ENCODE results near the gene LTBP2. TPM values are rescaled to one million over a fixed set of nuclear protein-coding genes. Genes with fewer than 3 reads are reported as not detected.

Gene LTBP2
- total RNA-seq, 2 experiments from 2014 or later = 0.12 to 0.18 TPM

DNA sequence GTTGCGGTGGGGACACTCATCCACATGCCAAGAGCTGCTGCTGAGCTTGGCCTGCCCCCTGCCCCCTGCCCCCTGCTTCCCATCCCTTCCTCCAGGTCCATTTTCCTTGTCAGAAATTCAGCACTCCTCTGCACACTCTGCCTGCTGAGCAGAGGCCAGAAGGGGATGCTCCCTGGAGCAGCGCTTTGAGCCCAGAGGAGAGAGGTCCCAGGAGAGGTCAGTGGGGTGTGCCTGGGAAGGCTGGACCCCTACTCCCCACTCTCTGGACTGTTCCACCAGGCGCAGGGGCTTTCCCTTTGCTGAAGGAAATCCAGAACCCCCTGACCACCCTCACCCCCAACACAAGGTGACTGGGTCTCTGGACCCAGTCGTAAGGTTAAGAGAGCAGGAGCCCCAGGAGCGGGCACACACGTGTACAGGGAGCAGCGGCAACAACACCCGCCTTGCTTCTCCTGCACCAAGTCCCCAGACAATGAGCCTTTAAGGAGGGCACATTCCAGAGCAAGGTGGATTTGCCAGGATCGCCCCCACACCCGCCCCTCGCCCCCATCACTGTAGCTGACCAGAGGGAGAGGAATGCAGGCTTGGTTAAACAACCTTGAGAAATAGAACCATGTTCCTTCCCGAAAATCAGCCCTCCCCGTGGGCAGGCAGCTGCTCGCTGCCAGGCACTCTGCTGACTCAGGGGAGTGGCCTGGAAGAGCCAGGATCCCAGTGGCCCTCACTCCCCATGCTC lies 87.8 kb downstream of the LTBP2 start:
- CTCF ChIA-PET = no interaction called here
- Mint-ChIP-seq H3K9me3 (ENCODE audit: low read depth) (no peaks in the 10 kb centered on the region), H3K27ac (no peak overlapping the region), H3K36me3 (no peaks in the 10 kb centered on the region), H3K27me3 (peaks cover 18% of the 10 kb centered on the region), H3K4me1 (no peaks in the 10 kb centered on the region), H3K4me3 (no peak overlapping the region)
- no peak for DNase-seq
- ATAC-seq = no peak

DNA sequence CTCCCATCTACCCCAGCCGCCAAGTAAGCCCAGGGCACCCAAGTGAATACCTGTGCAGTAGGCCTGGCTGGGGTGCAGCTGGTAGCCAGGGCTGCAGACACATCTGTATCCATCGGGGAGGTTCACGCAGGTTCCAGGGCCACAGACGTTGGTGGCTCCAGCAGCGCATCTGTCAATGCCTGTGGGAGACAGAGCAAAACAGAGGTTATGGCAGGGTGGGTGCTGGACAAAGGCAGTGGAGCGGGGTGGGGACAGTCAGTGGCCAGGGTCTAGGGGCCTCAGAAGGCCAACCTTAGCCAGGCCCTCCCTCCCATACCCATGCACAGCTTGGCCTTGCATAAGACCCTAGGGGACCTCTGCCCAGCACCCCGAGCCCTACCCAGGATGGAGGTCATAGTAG lies 89.3 kb downstream of the LTBP2 start:
- ATAC-seq (no peak), DNase-seq (no peak)
- Mint-ChIP-seq H3K4me1 (no peaks in the 10 kb centered on the region), H3K27me3 (peaks cover 25% of the 10 kb centered on the region), H3K9me3 (ENCODE audit: low read depth) (no peaks in the 10 kb centered on the region), H3K36me3 (no peaks in the 10 kb centered on the region), H3K27ac (no peak overlapping the region), H3K4me3 (no peak overlapping the region)
- CTCF ChIA-PET = no interaction called here

DNA sequence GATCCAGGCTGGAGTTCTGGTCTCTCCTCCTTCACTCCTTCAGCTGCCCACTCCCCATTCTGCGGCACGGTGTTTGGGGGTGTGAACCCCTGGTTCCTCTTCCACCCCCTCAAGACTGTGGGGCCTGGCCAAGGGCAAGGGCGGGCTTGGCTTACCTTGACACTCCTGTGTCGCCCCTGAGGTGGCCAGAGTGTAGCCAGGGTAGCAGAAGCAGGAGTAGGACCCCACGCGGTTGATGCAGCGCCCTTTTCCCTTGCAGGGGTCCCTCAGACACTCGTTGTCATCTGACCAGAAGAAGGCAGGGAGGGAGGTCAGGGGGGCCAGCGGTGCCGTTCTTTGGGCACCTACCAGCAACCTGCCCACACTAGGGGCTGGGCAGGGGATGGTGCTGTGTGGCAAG lies 90.3 kb downstream of the LTBP2 start:
- DNase-seq (no peak), ATAC-seq (no peak)
- CTCF ChIA-PET = no interaction called here
- Mint-ChIP-seq H3K9me3 (ENCODE audit: low read depth) (no peaks in the 10 kb centered on the region), H3K36me3 (no peaks in the 10 kb centered on the region), H3K27ac (no peak overlapping the region), H3K4me1 (no peaks in the 10 kb centered on the region), H3K27me3 (peaks cover 26% of the 10 kb centered on the region), H3K4me3 (no peak overlapping the region)

DNA sequence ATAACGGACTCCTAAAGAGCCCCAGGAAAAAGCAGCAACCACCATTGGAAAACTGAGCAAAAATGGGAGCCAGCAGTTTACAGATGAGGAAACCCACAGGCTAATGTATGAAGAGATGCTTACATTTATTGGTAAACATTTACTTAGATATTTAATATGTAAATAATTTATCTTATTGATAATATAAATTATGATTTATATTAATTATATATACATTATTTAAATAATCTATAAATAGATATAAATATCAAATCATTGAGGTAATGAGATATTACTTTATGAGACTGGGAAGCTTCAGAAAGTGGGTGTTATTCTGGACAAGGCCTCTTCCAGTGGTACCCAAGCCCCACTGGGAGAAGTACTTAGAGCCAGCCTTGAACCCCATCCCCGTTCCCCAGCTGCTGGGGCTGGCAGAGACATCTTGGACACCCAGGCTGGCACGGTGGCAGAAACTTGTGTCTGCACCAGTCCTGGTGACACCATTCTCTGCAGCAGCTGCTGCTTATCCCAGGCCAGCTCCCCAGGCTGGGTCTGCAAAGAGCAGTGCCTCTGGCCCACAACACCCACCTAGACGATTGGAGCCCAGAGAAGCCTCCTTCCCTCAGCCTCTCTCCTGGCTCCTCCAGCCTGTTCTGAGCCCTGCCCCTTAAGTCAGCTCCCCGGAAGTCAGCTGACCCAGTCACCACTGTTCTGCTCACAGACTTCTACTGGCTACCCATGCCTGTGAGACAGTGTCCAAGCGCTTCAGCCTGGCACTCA lies 92.5 kb downstream of the LTBP2 start:
- Mint-ChIP-seq H3K27ac (no peak overlapping the region), H3K9me3 (ENCODE audit: low read depth) (no peaks in the 10 kb centered on the region), H3K4me3 (no peak overlapping the region), H3K36me3 (no peaks in the 10 kb centered on the region), H3K4me1 (peaks cover 5% of the 10 kb centered on the region), H3K27me3 (peaks cover 27% of the 10 kb centered on the region)
- no peak for DNase-seq
- ATAC-seq = no peak
- CTCF ChIA-PET = no interaction called here

DNA sequence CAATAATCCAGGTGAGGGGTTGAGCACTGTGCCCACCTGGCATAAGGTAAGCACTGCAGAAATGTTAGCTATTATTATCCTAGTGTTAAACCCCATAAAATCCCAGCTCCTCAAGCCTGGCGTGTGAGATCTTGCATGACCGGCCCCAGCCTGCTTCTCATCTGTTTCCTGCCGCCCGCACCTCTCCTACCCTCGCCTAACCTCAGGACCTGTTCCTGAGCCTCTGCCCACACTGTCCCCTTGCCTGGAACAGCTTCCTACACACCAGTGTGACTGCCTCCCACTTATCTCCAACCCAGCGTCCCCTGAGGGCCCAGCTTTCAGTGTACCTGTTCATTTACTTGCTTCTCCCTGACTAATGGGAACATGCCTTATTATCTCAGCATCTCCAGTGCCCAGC lies 93.8 kb downstream of the LTBP2 start:
- DNase-seq (no peak), ATAC-seq (no peak)
- Mint-ChIP-seq H3K9me3 (ENCODE audit: low read depth) (no peaks in the 10 kb centered on the region), H3K4me3 (no peak overlapping the region), H3K4me1 (peaks cover 11% of the 10 kb centered on the region), H3K27ac (no peak overlapping the region), H3K36me3 (no peaks in the 10 kb centered on the region), H3K27me3 (peaks cover 34% of the 10 kb centered on the region)
- CTCF ChIA-PET = no interaction called here

DNA sequence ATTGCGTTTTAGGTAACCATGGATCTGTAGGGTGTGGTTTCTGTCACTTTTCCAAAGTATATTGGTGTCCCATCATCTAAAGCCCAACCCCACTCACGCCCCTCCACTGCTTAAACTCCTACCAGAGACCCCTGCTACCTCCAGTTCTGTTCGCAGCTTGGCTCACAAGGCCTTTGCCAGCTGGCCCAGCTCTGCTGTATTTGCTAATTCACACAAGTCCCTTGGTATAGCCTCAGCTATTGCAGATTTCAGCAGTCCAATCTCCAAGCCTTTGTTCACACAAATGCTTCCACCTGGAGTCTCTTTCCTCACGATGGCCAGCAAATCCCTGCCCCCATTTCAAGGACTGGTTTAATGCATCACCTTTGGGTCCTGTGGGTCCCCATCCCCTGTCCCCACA lies 94.3 kb downstream of the LTBP2 start:
- CTCF ChIA-PET = no interaction called here
- DNase-seq (no peak), ATAC-seq (no peak)
- Mint-ChIP-seq H3K36me3 (no peaks in the 10 kb centered on the region), H3K27me3 (peaks cover 39% of the 10 kb centered on the region), H3K27ac (no peak overlapping the region), H3K9me3 (ENCODE audit: low read depth) (no peaks in the 10 kb centered on the region), H3K4me3 (no peak overlapping the region), H3K4me1 (peaks cover 11% of the 10 kb centered on the region)

DNA sequence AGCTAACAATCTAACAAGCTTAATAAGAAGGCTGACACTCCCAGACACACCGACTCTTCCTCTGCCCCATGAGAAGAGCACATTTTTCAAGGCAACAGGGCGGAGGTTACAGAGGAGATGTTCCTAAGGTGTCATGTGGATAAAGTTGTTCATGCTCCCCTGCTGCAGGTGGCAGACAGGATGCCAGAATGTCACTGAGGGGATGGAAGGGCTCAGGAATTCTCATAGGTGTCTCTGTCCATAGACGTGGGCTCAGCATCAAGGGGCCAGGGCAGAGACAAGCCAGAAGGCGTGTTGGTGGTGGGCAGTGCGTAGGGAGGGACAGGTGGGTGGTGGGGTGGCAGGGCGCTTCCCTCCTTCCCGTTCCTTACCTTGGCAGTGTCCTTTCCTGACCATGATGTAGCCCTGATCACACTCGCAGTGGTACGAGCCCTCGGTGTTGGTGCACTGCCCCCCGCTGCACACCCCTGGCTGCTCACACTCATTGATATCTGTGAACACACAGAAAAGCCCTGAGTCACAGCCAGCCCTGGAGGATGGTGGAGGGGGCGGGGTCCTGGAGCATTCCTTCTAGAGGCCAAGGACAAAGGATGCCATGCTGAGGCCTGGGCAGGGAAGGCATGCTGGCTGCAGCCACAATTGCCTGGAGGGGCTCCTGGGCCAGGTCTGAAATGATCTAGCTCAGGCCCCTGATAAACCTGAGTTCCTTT lies 95.4 kb downstream of the LTBP2 start:
- no peaks in the 10 kb centered on the region for H3K36me3 Mint-ChIP-seq
- ATAC-seq (no peak), DNase-seq (no peak)
- H3K27me3 Mint-ChIP-seq = peaks cover 41% of the 10 kb centered on the region
- H3K9me3 Mint-ChIP-seq (ENCODE audit: low read depth) = no peaks in the 10 kb centered on the region
- H3K4me3 Mint-ChIP-seq = no peak overlapping the region
- no peak overlapping the region for H3K27ac Mint-ChIP-seq
- H3K4me1 Mint-ChIP-seq = peaks cover 11% of the 10 kb centered on the region
- CTCF ChIA-PET = no interaction called here

DNA sequence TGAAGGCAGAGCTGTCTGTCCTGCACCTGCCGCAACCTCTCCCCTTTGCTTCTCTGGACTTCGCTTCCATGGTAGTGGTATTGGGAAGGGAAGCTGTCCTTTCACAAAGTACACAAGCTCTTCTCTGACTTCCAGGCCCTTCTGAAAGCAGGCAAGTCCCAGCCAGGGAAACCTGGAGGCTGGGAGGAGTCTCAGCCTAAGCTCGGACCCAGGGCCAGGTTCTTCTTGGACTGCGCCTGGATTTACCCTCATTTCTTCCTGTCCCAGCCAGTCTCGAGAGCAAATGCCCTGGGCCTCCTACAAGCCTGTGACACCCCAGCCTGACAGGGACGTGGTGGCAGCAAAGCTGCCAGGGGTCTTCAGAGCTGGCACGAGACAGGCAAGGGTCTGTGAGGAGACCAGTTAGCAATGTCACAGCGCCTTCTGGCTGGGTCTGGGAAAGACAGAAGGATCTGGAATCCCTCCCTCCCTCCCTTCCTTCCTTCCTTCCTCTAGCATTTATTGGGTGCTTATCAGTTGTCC lies 96.1 kb downstream of the LTBP2 start:
- H3K27me3 Mint-ChIP-seq = peaks cover 42% of the 10 kb centered on the region
- CTCF ChIA-PET = interaction anchor here (0.9 kb wide), 1 partner anchor 10 kb away, joined by 3 read pairs; no protein-coding TSS in a partner anchor
- no peak overlapping the region for H3K27ac Mint-ChIP-seq
- no peak for ATAC-seq
- no peak for DNase-seq
- H3K4me3 Mint-ChIP-seq = no peak overlapping the region
- H3K4me1 Mint-ChIP-seq = peaks cover 11% of the 10 kb centered on the region
- no peaks in the 10 kb centered on the region for H3K9me3 Mint-ChIP-seq (ENCODE audit: low read depth)
- H3K36me3 Mint-ChIP-seq = no peaks in the 10 kb centered on the region

DNA sequence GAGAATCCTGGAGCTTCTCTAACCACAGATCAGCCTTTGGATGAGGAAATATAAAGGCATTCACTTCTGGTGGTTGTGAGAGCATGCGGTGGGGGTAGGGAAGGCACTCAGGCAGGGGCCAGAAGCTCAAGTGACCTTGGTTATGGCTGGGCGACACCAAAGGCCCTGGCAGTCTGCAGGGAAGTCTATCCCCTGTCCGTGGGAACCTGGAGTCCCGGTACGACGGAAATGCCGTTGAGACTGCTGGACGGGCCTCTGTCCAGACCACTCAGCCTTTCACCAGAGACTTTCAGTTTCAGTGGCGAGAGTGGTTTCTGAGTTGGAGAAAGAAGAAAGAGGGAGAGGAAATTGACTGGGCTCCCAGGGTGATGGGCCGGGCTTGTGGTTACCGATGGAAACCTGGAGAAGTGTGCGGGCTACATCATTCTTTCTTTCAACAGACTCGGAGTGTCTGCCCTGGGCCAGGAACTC lies 97.5 kb downstream of the LTBP2 start:
- peaks cover 40% of the 10 kb centered on the region for H3K27me3 Mint-ChIP-seq
- CTCF ChIA-PET = interaction anchor here (1.1 to 1.2 kb wide), 2 partner anchors 9 to 11 kb away, joined by 3 to 6 read pairs; no protein-coding TSS in a partner anchor
- no peaks in the 10 kb centered on the region for H3K36me3 Mint-ChIP-seq
- H3K27ac Mint-ChIP-seq = no peak overlapping the region
- DNase-seq = no peak
- ATAC-seq = peak; percentile 16
- H3K4me1 Mint-ChIP-seq = peaks cover 11% of the 10 kb centered on the region
- no peak overlapping the region for H3K4me3 Mint-ChIP-seq
- H3K9me3 Mint-ChIP-seq (ENCODE audit: low read depth) = no peaks in the 10 kb centered on the region

DNA sequence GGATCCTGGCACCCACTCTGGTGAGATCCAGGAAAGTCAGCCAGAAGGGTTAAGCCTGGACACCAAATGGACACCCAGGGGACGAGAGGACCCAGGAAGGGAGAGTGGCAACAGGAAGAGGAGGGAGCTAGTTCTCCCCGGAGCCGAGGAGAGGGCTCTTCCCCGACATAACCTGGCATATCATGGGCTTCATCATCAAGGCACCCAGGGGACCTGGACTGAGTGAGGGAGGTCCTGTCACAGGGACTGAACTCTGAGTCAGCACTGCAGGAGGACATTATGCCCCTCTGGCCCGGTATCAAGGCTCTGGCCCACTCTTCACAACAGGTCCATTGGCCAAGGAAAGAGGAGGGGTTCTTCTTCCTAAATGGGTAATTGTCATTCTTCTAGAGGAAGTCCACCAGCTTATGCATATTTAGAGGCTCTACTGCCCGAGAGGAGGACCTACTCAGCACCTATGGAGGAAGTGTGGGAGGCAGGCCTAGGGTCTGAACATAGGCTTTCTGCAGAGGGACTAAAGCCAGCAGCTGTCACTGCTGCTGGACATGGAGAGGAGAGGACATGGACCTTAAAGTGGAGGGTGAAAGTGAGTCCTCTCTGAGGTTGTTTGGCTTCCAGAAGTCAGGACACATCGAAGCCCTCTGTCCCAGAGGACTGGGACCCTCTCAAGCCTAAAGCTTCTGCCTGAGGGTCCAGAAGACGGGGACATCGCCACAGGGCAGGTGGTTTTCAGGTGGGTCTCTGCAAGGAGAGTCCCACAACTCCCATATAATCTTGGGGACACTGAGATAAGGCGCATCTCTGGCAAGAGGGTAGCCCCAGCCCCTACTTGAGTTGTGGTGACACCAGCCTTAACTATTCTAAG lies 99.8 kb downstream of the LTBP2 start:
- Mint-ChIP-seq H3K9me3 (ENCODE audit: low read depth) (no peaks in the 10 kb centered on the region), H3K4me1 (peaks cover 11% of the 10 kb centered on the region), H3K27me3 (peaks cover 37% of the 10 kb centered on the region), H3K4me3 (no peak overlapping the region), H3K27ac (no peak overlapping the region), H3K36me3 (no peaks in the 10 kb centered on the region)
- DNase-seq (no peak), ATAC-seq (no peak)
- CTCF ChIA-PET = interaction anchor here (1.4 kb wide), 1 partner anchor 151 kb away, joined by 4 read pairs; no protein-coding TSS in a partner anchor

DNA sequence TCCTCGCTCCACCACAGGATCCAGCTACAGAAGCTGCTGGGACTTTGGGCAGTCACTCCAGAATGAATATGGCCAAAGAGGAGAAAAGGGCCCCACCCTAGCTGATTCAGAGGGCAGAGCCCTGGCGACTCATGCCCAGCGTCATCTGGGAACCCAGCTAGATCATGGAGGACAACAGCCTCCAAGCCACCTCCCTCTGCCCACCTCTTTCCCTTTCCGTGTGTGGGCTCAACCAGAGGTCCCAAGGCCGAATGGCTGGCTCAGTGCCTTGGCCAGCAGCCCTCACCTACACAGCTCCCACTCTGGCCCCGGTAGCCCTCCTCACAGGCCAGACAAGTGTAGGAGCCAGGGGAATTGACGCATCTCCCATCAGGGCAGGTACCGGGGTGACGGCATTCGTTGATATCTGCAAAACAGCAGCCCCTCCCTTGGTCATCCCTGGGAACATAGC lies 101.1 kb downstream of the LTBP2 start:
- ATAC-seq = no peak
- H3K9me3 Mint-ChIP-seq (ENCODE audit: low read depth) = no peaks in the 10 kb centered on the region

DNA sequence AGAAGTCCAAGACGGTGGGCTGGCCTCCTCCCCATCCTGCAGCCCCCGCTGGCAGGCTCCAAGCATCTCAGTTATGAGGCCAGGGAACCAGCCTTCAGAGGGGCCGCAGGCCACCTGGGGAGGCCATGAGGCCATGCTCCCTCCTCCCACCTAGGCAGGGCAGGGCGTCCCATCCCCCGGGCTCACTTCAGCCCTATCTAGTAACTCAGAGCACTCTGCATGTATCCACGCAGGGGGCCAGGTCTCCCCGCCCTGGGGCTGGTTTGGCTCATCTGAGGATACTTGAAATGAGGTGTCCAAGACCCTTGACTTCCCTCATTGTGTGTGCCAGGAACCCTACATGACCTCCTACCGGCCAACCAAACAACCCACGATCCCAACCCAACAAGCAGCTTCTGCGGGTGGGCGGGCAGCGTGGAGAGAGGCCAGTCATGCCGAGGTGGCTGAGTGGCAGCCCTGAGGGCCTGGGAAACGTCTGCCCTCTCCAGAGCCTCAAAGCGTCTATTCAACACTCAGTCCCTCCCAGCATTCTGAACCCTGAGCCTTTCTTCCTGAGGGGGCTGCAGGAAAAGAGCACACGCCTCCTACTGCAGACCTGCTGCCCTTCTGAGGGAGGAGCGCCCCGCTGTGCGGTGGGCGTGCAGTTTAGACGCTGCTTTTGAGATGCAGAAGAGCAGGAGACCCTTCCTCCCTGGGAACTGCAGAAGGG lies 101.7 kb downstream of the LTBP2 start:
- no peak overlapping the region for H3K4me3 Mint-ChIP-seq
- ATAC-seq (no peak), DNase-seq (no peak)
- CTCF ChIA-PET = no interaction called here
- no peaks in the 10 kb centered on the region for H3K36me3 Mint-ChIP-seq
- peaks cover 32% of the 10 kb centered on the region for H3K27me3 Mint-ChIP-seq
- no peaks in the 10 kb centered on the region for H3K9me3 Mint-ChIP-seq (ENCODE audit: low read depth)
- peaks cover 11% of the 10 kb centered on the region for H3K4me1 Mint-ChIP-seq
- H3K27ac Mint-ChIP-seq = no peak overlapping the region

More for the DNA sequence above, 101.1 kb downstream of the LTBP2 start:
- H3K27ac Mint-ChIP-seq = no peak overlapping the region
- H3K36me3 Mint-ChIP-seq = no peaks in the 10 kb centered on the region
- no peak overlapping the region for H3K4me3 Mint-ChIP-seq
- H3K27me3 Mint-ChIP-seq = peaks cover 39% of the 10 kb centered on the region
- CTCF ChIA-PET = interaction anchor here (1.4 kb wide), 1 partner anchor 149 kb away, joined by 4 read pairs; no protein-coding TSS in a partner anchor
- H3K4me1 Mint-ChIP-seq = peaks cover 11% of the 10 kb centered on the region
- DNase-seq = no peak

Data from activated CD8-positive, alpha-beta memory T cell treated with anti-CD3 and anti-CD28 coated beads, Interleukin-2, amount 10 ng/mL, durations not matched to agents 7 days and 5 days (primary cell).